A549 (cell line): Measurements from ENCODE around the gene ARID5A. TPM values are rescaled to one million over a fixed set of nuclear protein-coding genes. Genes with fewer than 3 reads are reported as not detected.

Source experiments
- ATAC-seq, 2 experiments: fragments of 200-7000 bp in 1 of 2; fragments of >200 bp in 1 of 2; cut with Nextera tagmentation in 1 of 2; cut with Tn5 transposase in 1 of 2; 3 replicates each; pipeline versions ENCODE4 v1.8.0 to v1.9.1; 2018 to 2020; ENCODE audit warnings: mild to moderate bottlenecking in 1 of 2, moderate library complexity in 1 of 2
- CTCF ChIA-PET: fragments of 300-600 bp; sonication (Branson Sonifier 250); formaldehyde crosslinking; extraction: SDS; loops from one replicate; lab custom pipeline; 2021; ENCODE audit warnings: antibody characterized with exemption, inconsistent platforms; lab: Yijun Ruan, JAX
- POLR2A ChIA-PET: fragments of 350-600 bp; formaldehyde crosslinking; extraction: SDS; loops from one replicate; lab custom pipeline; 2021; ENCODE audit warnings: antibody characterized with exemption, inconsistent platforms; lab: Yijun Ruan, JAX
- DNase-seq, 2 experiments: peaks; one replicate each; pipeline versions ENCODE4 v3.0.0 to v3.0.0-alpha.2; 2011 to 2016; ENCODE audit warnings: low read depth in 1 of 2, low spot score in 1 of 2
- FAIRE-seq: peaks from 2 replicates; lab custom pipeline; 2011; peaks lifted over from hg19 to GRCh38; lab: Jason Lieb, UNC
- H3K27ac ChIP-seq, 2 experiments: fragments of >200 bp; sonication (Bioruptor Twin); formaldehyde crosslinking; 3 replicates each; pipeline ENCODE4 v1.5.1; 2016 to 2017
- H3K4me1 ChIP-seq: fragments of >200 bp; sonication (Bioruptor Twin); formaldehyde crosslinking; 3 replicates; pipeline ENCODE4 v1.6.1; 2016
- H3K4me2 ChIP-seq: fragments of >200 bp; sonication (Bioruptor Twin); formaldehyde crosslinking; 3 replicates; pipeline ENCODE4 v1.6.1; 2016
- H3K4me3 ChIP-seq: fragments of >200 bp; sonication (Bioruptor Twin); formaldehyde crosslinking; 3 replicates; pipeline ENCODE4 v1.5.1; 2016
- H3K9me3 ChIP-seq: fragments of >200 bp; sonication (Bioruptor Twin); formaldehyde crosslinking; 3 replicates; pipeline ENCODE4 v1.6.1; 2016
- CBX2 ChIP-seq: fragments of 200-600 bp; sonication (generic); IDR thresholded peaks from 2 replicates; pipeline ENCODE4 v1.6.1; 2016; ENCODE audit warnings: low read depth, mild to moderate bottlenecking, borderline replicate concordance
- CHD4 ChIP-seq: fragments of 200-600 bp; sonication (generic); IDR thresholded peaks from 2 replicates; pipeline ENCODE4 v1.6.1; 2016; ENCODE audit warnings: antibody characterized with exemption, mild to moderate bottlenecking, borderline replicate concordance
- EHMT2 ChIP-seq: fragments of 200-600 bp; sonication (generic); IDR thresholded peaks from 2 replicates; pipeline ENCODE4 v1.6.1; 2016; ENCODE audit warnings: antibody characterized with exemption, low read depth, mild to moderate bottlenecking, moderate library complexity
- ELK1 ChIP-seq: fragments of 150-350 bp; IDR thresholded peaks from 2 replicates; pipeline ENCODE4 v1.6.1; 2014; ENCODE audit warnings: low read depth, mild to moderate bottlenecking, low read length
- EP300 ChIP-seq, 2 experiments: fragments of >200 bp; sonication (Bioruptor Twin); formaldehyde crosslinking; IDR thresholded peaks; 2 replicates in 1 of 2; 3 replicates in 1 of 2; pipeline ENCODE4 v1.6.1; 2016 to 2017
- FOXS1 ChIP-seq: fragments of 250-450 bp; sonication (Bioruptor Pico); IDR thresholded peaks from 2 replicates; pipeline ENCODE4 v1.5.0; 2020; ENCODE audit warnings: mild to moderate bottlenecking, moderate library complexity
- HDAC2 ChIP-seq: fragments of 200-600 bp; sonication (generic); IDR thresholded peaks from 2 replicates; pipeline ENCODE4 v1.6.1; 2016
- HEYL ChIP-seq: fragments of 250-450 bp; sonication (Bioruptor Pico); IDR thresholded peaks from 2 replicates; pipeline ENCODE4 v1.8.0; 2021; ENCODE audit warnings: mild to moderate bottlenecking, moderate library complexity
- HOXB13 ChIP-seq: fragments of 250-450 bp; sonication (Bioruptor Pico); IDR thresholded peaks from 2 replicates; pipeline ENCODE4 v1.5.0; 2020; ENCODE audit warnings: low read depth, mild to moderate bottlenecking, moderate library complexity
- HOXB5 ChIP-seq: fragments of 250-450 bp; sonication (Bioruptor Pico); IDR thresholded peaks from 2 replicates; pipeline ENCODE4 v1.5.0; 2020; ENCODE audit warnings: mild to moderate bottlenecking, moderate library complexity
- MAX ChIP-seq: IDR thresholded peaks from 2 replicates; pipeline ENCODE4 v1.6.1; 2012
- NFE2L2 ChIP-seq: fragments of 150-350 bp; conservative IDR thresholded peaks from 2 replicates; pipeline ENCODE4 v1.6.1; 2014; ENCODE audit warnings: low read length
- NR3C1 ChIP-seq: fragments of >200 bp; sonication (Bioruptor Twin); formaldehyde crosslinking; IDR thresholded peaks from 3 replicates; pipeline ENCODE4 v1.6.1; 2017
- POLR2AphosphoS2 ChIP-seq: conservative IDR thresholded peaks from 2 replicates; pipeline ENCODE4 v1.6.1; 2012; ENCODE audit warnings: low read length, improper control_type of control experiment, inconsistent platforms
- RFX5 ChIP-seq: fragments of 450-650 bp; IDR thresholded peaks from 2 replicates; pipeline ENCODE4 v1.7.1; 2014; ENCODE audit warnings: antibody characterized with exemption, mild to moderate bottlenecking, moderate library complexity
- TP53 ChIP-seq: fragments of 250-450 bp; sonication (Bioruptor Pico); IDR thresholded peaks from 2 replicates; pipeline ENCODE4 v1.5.0; 2021; ENCODE audit warnings: mild to moderate bottlenecking, moderate library complexity
- USF2 ChIP-seq: fragments of 450-650 bp; IDR thresholded peaks from 2 replicates; pipeline ENCODE4 v1.6.1; 2014; ENCODE audit warnings: antibody characterized with exemption
- ZC3H11A ChIP-seq: fragments of 450-650 bp; IDR thresholded peaks from 2 replicates; pipeline ENCODE4 v1.6.1; 2014; ENCODE audit warnings: antibody characterized with exemption, mild to moderate bottlenecking
- ZFP36 ChIP-seq: fragments of 450-650 bp; IDR thresholded peaks from 2 replicates; pipeline ENCODE4 v1.6.1; 2014; ENCODE audit warnings: borderline replicate concordance; ENCODE audit not compliant: partially characterized antibody
- ZNF302 ChIP-seq: fragments of 250-450 bp; sonication (Bioruptor Pico); IDR thresholded peaks from 2 replicates; pipeline ENCODE4 v1.9.0; 2021; ENCODE audit warnings: inconsistent platforms, mild to moderate bottlenecking, moderate library complexity
- WGBS: methylation state at CpG from one replicate; pipeline ENCODE4 v1.1.6; 2017; ENCODE audit errors: missing lambda C conversion rate; 5-methylcytosine and 5-hydroxymethylcytosine counted together
- polyA plus RNA-seq, 4 experiments: library from polyadenylated mRNA; depleted of rRNA in 3 of 4; stranded (reverse); fragments of >200 nt; fragmentation: RNase III in 1 of 4; extraction: RNeasy Plus Mini Kit Qiagen cat#74134 plus additional on column Dnase treatment in 1 of 4; gene quantifications; 2 replicates in 3 of 4; 3 replicates in 1 of 4; pipeline ENCODE4 v1.2.3, GENCODE V29; 2011 to 2017

ARID5A gene
- polyA plus RNA-seq, 2 of the 4 experiments (the other 2 are of a cell fraction) = 1.2 to 4.4 TPM

GRCh38 chr2:96501886-96502810 lies 34.4 kb upstream of the ARID5A start:
- H3K9me3 ChIP-seq = no peaks in the 10 kb centered on the region
- 89% methylated on average over 12 of the region's 16 CpGs for WGBS
- peaks cover 28% of the 10 kb centered on the region for H3K4me1 ChIP-seq
- peak overlapping the region in 1 of 2 experiments; percentile 12; a peak in 2 of 6 replicates for H3K27ac ChIP-seq
- POLR2A ChIA-PET = no interaction called here
- H3K4me3 ChIP-seq = no peak overlapping the region
- H3K4me2 ChIP-seq = no peak overlapping the region
- ATAC-seq (no peak), FAIRE-seq (no peak), DNase-seq (no peak)
- CTCF ChIA-PET = interaction anchor here (14.7 kb wide), 1 partner anchor 93 kb away, joined by 447 read pairs; no protein-coding TSS in a partner anchor
- TF ChIP-seq NR3C1 (no peak), ELK1 (no peak), POLR2AphosphoS2 (no peak), ZNF302 (CRISPR knock-in tag) (no peak), HOXB5 (CRISPR knock-in tag) (no peak), MAX (no peak), HOXB13 (CRISPR knock-in tag) (no peak), HEYL (CRISPR knock-in tag) (no peak), ZC3H11A (no peak), USF2 (no peak), NFE2L2 (no peak), CBX2 (no peak), ZFP36 (no peak), EP300 (IDR thresholded peaks at IDR 0.05) (no peak), TP53 (CRISPR knock-in tag) (no peak), EHMT2 (no peak), RFX5 (no peak), FOXS1 (CRISPR knock-in tag) (no peak), HDAC2 (no peak)
- TF ChIP-seq, all 56 proteins: peak for 0

GRCh38 chr2:96502891-96503636 lies 33.5 kb upstream of the ARID5A start:
- Histone ChIP-seq H3K27ac (peak overlapping the region in 1 of 2 experiments; percentile 35; a peak in 1 of 6 replicates), H3K4me2 (no peak overlapping the region), H3K9me3 (no peaks in the 10 kb centered on the region), H3K4me1 (peaks cover 28% of the 10 kb centered on the region), H3K4me3 (no peak overlapping the region)
- 82% methylated on average over 9 of the region's 13 CpGs for WGBS
- ATAC-seq (no peak), FAIRE-seq (no peak), DNase-seq (no peak)
- ChIA-PET POLR2A (no interaction called here), CTCF (interaction anchor here (14.7 kb wide), 1 partner anchor 94 kb away, joined by 447 read pairs; no protein-coding TSS in a partner anchor)
- TF ChIP-seq ELK1 (no peak), NR3C1 (no peak), CHD4 (no peak)
